T follicular helper cell (primary cell): Measurements from ENCODE around the gene POLR2J.
"Not testable (repeated sequence)": the region's sequence is repeated elsewhere in the genome, so short reads cannot be mapped to it uniquely, and the experiment has no call there.

Experiments
- DNase-seq: peaks from one replicate; pipeline ENCODE4 v3.0.0-alpha.2; 2020; ENCODE audit warnings: low read depth
- total RNA-seq, 2 experiments: gene quantifications; one replicate each; lab custom pipeline; 2026; lab: John Stamatoyannopoulos, UW

The POLR2J gene
- 24.4 to 25.3 reads per million in 2 experiments for total RNA-seq

DNA sequence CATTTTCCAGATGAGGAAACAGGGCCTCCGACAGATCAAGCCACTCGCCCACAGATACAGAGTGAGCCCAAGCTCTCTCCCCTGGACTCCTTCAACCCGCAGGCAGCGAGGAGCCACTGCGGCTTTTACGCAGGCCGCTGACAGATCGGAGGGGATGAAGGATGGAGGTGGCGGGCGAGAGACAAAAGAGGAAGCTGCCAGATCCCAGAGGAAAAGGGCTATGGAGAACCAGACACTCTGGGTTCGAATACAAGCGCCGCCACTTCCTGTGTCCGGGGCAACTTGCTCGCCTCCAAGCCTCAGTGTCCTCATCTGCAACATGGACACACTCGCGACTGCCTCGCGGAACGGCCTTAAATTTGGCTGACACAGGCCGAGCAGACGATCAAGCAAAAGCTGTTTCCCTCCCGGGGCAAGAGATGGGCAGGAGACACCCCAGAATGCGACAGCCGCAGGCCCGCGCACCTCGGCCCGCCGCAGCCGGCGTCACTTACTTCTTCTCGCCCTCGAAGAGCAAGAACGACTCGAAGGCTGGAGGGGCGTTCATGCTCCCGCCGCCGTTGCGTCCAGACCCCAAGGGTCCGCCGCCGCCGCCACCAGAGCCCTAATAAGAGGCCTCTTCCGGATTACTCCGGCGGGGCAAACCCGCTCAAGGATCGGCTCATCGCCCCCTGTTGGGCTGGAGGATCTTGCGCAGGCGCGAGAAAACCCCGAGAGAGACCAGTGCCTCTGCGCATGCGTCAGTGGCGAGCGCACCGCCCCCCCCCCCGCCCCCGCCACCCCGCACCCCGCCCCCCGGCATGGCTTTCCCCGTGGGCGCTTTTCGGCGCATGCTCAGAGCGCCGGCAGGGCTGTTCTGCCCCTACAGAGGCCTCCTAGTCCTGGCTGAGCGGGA is at the start of gene POLR2J:
Gene POLR2J (minus strand): TSS at position 609 of the 895 bp plus-strand sequence. CDS start 62 bp downstream, at position 547.
- peak; percentile 68 for DNase-seq

DNA sequence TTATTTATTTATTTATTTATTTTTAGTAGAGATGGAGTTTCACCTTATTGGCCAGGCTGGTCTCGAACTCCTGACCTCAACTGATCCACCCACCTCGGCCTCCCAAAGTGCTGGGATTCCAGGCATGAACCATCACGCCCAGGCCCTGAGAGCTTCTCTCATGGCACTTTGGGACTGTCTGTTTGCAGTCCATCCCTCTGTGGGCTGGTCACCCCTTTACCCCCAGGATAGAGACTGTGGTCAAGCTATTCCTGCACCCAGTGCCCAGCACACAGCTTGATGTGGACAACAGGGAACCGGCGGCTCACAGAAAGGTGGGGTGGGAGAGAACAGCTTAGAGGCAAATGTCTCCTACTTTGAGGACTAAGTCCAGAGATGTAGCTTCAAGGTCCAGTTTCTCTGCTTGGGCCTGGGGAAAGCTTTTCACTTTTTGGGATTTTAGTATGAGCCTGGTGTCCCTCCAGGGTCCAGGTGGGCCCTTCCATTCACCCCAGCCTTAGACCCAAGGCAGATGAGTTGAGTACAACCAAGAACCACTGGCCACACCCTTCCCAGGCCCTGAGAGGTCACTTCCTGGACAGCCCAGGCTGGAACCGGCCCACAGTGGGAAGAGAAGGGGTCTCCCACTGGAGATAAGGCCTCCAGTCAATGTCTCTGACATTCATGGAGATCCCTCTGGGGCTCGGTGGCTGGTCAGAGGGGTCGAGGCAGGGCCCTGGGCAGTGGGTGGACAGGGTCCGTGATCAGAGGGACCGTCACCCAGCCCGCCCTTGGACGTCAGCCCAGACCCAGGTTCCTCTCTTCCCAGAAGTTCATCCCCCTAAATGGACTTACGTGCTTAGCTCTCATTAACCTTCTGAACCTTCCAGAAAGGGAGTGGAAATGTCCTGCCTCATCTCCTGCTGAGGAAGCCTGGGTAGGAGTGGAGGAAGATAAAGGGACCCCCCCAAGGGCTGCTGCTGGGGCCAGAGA is 49.4 kb upstream of the POLR2J start:
- DNase-seq = not testable (repeated sequence)

DNA sequence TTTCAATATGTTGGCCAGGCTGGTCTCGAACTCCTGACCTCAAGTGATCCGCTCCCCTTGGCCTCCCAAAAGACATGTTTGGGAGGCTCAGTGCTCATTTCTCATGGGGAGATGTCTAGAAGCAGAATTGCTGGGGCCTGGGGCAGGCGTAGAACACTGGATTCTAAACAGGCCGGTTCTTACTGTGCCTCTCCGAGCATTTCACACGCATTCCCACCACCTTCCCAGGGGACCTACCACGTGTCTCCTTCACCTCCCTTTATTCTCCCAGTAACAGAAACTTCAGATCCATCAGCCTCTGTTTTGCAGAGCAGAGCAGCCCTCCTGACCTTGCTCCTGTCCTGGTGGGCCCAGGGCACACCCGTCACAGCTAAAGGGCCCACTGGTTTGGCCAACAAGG is 48.5 kb upstream of the POLR2J start:
- not testable (repeated sequence) for DNase-seq

DNA sequence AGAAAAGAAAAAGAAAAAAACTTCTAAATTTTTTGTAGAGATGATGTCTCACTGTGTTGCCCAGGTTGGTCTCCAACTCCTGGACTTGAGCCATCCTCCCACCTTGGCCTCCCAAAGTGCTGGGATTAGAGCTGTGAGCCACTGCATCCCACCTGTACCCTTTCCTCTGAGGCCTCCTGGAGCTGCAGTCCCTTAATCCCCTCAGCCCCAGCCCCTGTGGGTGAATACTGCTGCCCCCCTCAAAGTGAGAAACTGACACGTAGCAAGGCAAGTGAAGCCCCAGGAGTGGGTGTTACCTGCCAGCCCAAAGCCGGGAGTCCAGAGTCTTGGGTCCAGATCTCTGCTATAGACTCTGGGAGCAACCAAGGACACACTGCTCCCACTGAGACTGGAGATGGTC is 46.1 kb upstream of the POLR2J start:
- not testable (repeated sequence) for DNase-seq

DNA sequence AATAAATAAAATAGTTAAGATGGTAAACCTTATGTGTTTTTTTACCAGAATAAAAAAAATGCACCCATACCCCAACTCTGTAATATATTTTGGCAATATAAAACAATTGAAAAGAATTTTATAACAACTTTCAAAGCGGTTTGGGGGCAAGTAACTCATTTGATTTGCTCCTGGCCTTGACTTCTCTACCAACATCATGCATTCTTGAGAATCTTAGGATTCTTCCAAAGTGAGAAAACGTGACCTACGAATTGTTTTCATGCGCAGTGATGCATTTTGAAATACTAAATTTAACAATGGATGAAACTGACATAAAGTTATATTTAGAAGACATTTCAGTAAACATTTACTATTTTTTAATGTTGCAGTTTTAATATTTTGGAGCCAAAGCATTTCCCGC is 42.1 kb upstream of the POLR2J start:
- not testable (repeated sequence) for DNase-seq

DNA sequence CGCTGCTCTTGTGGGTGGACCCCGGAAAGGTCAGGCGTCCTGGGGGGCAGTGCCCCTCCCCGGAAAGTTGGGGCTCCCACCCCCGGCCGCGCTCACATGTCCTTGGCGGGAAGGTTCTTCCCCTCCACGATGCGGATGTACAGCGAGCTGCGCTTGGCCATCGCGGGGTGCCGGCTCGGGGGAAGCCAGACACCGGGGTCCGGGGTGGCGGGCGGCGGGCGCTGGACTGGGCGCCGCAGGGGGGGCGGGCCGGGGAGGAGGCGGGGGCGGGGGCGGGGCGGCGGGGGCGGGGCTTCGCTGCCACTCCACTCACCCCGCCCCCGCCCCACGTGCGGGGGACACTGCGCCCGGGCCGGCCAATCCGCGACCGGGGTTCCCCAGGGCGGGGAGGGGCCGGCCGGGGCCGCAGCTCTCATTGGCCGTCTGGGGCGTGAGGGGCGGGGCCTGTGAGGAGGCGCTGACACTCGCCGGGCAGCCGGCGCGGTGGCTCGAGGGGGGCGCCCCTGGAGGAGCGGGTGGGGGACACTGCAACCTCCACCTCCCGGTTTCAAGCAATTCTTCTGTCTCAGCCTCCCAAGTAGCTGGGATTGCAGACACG is 38.9 kb upstream of the POLR2J start, which contains the start of gene RASA4B:
Gene RASA4B (minus strand): TSS at position 228 of the 598 bp plus-strand sequence. CDS start 67 bp downstream, at position 161.
- DNase-seq = not testable (repeated sequence)

DNA sequence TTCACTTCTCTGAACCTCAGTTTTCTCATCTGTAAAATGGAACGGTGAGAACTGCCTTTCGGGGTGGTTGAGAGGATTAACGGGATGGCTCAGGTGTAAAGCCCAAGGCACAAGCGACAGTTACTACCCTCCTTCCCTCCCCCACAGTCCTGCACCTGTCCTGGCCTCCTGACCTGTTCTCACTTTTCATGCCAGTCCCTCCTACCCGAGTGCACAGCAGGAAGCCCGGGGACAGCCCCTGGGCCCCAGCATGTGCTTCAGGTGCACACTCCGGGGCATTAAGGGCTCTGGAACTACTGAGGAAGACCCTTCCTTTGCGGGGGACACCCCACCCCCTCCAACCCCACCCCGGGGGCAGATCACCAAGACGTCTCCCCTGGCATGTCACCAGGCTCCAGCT is 38.2 kb upstream of the POLR2J start:
- DNase-seq = not testable (repeated sequence)

DNA sequence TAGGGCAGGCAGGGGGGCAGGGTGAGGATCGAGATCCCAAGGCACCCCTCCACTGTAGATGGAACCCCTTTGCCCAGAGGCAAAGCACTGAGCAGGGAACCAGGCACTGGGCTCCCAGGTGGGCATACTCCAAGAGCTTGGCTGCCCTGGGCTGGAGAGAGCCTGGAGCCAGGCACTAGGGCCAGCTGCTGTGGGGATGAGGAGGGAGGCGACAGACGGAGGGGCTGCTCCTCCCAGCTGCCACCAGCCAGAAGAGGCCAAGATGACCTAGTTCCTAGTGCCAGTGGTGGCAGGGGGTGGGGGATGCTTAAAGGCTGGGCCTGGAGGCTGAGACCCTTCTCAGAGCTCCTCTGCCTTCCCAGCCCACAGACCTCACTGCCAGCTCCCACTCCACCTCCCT is 37.2 kb upstream of the POLR2J start:
- DNase-seq = not testable (repeated sequence)

DNA sequence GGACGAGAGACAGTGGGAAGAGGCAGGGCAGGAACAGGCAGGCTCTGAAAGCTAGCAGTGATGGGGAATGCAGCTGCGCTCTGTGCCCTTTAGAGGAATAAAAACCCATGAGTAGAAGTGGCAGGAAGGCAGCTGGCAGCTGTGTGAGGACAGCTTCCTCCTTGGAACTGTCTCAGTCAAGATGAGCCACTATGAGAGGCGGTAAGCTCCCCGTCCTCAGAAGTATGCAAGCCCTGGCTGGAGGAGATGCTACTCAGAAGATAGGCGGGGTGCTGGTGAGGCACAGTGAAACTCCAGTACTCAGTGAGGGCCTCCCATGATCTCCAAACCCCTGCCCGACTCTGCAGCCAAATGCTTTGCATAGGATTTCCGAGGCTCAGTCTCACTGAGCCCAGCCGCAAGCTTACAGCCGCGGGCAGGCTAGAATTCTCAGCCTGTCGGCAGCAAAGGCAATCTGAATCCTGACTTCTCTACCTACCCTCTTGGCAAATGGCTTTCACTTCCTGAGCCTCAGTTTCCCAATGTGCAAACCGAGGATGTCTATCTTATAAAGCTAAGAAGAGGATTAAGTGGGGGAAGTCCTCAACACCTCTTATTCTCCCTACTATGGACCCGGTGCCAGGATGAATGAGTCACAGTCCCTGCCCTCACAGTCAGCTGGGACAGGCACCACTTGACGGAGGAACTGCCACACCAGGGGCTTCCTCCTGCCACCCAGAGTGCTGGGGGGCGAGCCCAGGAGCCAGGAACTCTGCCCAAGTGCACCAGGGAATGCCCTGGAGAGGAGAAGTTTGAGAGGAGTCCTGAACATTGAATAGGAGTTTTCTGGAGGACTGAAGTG is 36.4 kb upstream of the POLR2J start:
- DNase-seq = not testable (repeated sequence)

DNA sequence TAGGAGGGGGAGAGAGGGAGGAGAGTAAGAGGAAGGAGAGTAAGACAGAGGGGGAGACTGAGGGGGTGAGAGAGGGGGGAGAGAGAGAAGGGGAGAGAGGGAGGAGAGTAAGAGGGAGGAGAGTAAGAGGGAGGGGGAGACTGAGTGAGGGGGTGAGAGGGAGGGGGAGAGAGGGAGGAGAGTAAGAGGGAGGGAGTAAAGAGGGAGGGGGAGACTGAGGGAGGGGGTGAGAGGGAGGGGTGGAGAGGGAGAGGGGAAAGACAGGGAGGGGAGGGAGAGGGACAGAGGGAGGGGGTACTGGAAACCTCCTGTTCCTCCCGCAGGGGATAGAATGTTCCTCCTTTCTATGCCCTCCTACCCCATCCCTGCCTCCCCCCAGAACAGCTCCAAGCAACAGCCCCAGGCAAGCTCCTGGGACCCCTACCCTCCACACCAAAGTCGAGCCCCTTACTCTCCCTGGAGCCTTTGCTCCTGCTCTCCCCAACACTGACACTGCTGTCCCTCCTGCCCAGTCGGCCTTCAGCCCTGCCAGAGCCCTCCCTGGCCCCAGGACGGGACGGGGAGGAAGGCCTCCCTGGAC is 34.0 kb upstream of the POLR2J start:
- not testable (repeated sequence) for DNase-seq

DNA sequence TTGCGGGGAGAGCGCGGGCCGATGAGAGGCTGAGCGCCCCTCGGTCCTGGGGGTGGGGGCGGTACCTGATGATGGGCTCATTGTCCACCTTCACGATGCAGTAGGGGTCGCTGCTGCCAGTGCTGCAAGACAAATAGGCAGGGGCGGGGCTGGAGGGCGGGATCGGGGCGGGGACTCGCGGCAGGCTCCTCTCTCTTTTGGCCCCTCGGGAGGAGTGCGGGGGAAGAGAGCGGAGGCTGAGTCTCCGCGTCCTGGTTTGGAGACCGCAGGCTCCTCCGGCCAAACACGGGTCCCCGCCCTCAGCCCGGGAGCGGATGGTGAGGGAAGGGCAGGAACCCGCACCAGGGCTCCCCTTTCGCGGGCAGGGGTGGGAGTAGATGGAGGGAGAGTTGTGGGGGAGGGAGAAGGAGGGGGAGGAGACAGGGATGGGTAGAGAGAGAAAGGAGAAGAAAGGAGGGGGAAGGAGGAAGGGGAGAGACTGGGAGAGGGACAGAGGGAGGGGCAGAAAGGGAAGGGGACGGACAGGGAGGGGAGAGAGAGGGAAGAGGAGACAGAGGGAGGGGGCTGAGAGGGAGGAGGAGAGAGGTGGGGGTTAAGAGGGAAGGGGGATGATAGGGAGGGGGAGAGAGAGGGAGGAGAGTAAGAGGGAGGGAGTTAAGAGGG is 33.3 kb upstream of the POLR2J start:
- not testable (repeated sequence) for DNase-seq

DNA sequence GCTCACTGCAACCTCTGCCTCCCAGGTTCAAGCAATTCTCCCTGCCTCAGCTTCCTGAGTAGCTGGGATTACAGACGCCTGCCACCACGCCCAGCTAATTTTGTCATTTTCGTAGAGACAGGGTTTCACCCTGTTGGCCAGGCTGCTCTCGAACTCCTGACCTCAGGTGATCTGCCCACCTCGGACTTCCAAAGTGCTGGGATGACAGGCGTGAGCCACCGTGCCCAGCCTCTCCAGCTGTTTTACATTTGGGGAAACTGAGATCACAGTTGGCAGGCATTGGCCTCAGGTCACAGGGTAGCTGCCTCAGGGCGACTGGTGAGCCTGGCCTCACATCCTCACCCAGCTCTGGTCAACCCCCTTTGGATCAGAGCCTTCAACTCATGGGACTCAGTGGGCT is 31.9 kb upstream of the POLR2J start:
- not testable (repeated sequence) for DNase-seq

DNA sequence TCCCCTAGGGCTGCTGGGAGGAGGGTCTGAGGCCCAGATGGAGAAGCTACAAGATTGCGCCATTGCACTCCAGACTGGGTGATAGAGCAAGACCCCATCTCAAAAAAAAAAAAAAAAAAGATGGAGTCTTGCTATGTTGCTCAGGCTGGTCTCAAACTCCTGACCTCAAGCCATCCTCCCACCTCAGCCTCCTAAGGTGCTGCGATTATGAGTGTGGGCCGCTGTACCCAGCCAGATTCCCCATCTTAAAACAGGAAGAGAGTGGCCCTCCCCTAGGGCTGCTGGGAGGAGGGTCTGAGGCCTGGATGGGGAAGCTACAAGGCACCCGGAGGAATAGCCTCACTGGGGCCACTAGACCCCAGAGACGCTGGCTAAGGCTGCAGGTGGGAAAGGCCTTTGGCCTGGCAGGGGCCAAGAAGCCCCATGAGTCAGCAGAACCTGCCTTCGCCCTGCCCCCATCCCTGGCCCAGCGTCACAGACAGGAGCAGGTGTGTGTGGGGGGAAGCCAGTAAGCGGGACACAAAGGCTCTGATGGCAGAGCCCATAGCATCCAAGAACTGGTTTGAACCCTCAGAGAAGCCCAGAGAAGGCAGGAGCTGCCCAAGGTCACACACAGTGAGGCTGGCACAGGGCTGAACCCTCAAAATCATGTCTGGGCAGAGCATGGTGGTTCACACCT is 28.8 kb upstream of the POLR2J start:
- DNase-seq = not testable (repeated sequence)

DNA sequence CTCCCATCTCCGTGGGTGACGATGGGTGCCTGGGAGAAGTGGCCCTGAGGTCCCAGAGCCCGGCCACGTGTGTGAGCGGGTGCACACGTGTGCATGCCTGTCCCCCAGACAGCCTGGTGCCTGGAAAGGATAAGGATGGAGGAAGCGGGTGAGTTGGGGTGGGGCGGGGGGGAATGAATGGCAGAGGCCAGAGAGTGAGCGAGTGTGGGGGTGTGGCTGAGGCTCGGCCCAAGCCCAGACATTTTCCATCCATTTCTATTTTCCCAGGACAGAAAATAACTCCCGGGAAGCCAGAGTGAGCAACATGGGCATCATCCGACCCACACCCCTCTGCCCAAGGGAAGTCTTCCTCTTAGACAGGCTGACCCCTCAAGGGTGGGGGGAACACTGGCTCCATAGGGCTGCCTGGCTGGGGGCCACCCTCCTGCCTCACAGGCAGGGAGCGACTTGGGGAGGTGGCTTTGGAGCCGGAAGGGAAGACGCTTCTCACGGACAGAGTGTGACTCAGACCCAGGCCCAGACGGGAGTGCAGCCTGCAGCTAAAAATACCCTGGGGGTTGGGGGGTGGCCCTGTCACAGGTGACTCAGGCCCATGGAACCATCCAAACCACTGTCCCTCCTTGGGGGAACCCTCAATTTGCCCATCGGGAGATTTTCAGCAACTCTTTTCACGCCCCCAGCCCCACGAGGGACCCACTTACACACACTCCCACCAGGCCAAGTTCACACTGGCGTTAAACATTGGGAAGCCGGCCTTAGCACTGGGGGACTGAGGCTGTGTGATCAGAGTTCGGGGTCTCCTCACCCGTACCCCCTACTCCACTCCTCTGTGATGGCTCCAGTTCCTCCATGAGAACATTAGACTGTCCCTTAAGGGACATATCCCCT is 26.8 kb upstream of the POLR2J start:
- not testable (repeated sequence) for DNase-seq

DNA sequence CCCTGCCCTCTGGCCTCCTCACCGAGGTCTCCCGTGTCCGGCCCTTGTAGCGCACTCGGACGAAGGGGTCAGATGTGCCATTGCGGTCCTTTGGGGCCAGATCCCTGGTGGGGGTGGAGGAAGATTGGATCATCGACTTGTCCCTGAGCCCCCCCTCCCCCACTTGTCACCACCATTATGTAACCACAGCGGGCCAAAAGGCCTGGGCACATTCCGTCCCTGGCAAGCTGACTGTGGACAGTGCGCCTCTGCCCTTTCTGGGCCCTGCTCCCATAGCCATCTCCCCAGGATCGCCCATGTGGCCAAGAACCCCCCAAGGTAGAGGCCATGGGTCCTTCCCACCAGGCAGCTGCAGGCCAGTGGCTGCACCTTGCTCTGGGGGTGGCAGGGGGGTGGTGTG is 24.4 kb upstream of the POLR2J start:
- DNase-seq = not testable (repeated sequence)

DNA sequence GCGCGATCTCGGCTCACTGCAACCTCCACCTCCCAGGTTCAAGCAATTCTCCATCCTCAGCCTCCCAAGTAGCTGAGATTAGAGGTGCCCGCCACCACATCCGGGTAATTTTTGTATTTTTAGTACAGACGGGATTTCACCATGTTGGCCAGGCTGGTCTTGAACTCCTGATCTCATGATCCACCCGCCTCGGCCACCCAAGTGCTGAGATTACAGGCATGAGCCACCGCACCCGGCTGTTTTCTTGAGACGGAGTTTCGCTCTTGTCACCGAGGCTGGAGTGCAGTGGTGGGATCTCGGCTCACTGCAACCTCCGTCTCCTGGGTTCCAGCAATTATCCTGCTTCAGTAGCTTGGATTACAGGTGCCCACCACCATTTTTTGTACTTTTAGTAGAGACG is 19.6 kb upstream of the POLR2J start:
- DNase-seq = not testable (repeated sequence)

DNA sequence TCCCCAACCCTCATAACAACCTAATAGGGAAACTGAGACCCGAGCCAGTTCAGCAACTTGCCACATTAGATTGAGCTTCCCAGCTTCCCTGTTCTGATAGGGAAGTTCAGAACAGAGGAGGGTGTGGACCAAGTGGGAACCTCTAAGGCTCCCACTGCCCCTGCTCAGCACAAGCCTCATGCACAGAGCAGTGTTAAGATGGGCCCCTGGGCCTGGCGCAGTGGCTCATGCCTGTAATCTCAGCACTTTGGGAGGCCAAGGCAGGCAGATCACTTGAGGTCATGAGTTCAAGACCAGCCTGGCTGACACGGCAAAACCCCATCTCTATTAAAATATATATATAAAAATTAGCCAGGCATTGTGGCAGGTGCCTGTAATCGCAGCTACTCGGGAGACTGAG is 18.6 kb upstream of the POLR2J start:
- DNase-seq = not testable (repeated sequence)

DNA sequence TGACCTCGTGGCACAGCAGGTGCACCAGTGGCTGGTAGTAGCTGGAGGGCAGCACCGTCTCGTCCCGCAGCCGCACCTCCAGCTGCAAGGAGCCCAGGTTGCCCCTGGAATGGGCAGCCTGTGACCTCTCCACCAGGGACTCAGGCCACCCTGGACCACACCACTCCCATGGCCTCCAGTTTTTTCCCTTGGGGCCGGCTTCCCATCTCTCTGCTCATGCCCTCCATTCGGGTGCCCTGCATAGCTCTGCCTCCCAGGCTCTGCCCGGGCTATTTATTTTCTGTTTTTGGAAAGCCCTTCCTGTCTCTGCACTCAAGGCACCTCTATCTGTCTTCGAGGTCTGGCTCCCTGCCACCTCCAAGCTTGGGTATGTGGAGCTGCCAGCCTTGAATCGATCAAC is 18.1 kb upstream of the POLR2J start:
- DNase-seq = not testable (repeated sequence)
